Measurements from ENCODE around the gene SBF2.

SBF2 gene

DNA sequence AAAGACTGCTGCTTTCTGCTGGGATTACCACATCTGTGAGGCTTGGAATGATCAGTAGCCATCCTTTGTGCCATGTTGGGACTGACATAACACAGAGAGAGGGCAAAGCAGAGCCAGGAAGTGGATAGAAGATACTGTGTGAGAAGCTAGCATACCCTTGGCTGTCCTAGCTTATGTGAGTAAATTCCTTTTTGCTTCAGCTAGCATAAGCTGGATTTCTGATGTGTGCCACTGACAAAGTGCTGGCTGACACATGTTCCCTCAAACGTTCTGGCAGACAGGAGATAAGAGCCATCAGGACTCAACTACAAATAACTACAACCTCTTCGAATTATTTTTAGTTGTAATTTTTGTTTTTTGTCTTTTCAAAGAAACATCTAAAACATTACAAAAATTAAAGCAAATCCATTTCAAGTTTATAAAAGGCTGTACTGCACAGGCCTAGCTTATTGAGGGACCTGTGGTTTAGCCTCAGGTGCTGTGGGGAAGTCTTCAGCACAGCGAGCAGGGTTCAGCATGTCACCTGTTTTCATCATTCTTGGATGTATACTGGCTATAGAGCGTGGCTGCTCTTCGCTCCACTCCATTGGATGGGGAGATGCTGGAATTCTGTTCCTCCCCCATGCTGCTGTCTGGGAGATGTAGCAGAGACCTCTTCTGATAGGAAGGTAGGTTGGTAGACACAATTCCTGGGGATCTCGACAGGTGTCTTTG is 509.3 kb downstream of the SBF2 start:
- 90 to 96% methylated on average over 5 to 6 of the region's 6 CpGs for WGBS, 2 experiments
- no peaks in the 10 kb centered on the region for H3K9me3 ChIP-seq (ENCODE audit: control insufficient read depth, low read length)

DNA sequence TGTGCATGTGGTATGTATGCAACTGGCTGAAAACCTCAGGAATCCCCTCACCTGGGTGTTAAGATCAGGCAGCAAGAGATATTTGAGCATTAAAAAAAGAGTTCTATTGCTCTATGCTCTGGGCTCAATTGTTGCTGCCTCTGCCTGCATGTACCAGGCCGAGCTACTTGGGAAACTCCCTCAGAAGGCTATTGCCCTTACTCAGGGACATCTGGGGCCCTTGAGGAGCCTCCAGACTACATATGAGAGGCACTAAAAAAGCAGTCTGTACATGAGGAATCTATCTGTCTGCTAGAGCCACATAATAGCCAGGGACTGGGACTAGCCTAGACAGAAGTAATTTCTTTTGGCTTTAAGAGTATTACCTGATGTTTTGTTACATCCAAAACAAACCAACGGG is 510.0 kb downstream of the SBF2 start:
- Histone ChIP-seq H3K9me3 (ENCODE audit: control insufficient read depth, low read length) (no peaks in the 10 kb centered on the region), H3K27me3 (ENCODE audit: control insufficient read depth, insufficient read depth, low read length, poor library complexity, severe bottlenecking) (no peaks in the 10 kb centered on the region), H3K27ac (ENCODE audit: insufficient read depth, low read depth, low read length, poor library complexity, severe bottlenecking) (no peak overlapping the region), H3K4me3 (ENCODE audit: insufficient read depth, low read depth, low read length) (no peak overlapping the region), H3K36me3 (ENCODE audit: control insufficient read depth, insufficient read depth, low read length) (peaks cover 3% of the 10 kb centered on the region), H3K4me1 (ENCODE audit: control insufficient read depth, insufficient read depth, low read length) (no peaks in the 10 kb centered on the region)
- 77 to 98% methylated on average over 1 to 2 of the region's 2 CpGs for WGBS, 2 experiments

More for the DNA sequence above, 509.3 kb downstream of the SBF2 start:
- peaks cover 3% of the 10 kb centered on the region for H3K36me3 ChIP-seq (ENCODE audit: control insufficient read depth, insufficient read depth, low read length)
- H3K27me3 ChIP-seq (ENCODE audit: control insufficient read depth, insufficient read depth, low read length, poor library complexity, severe bottlenecking): no peaks in the 10 kb centered on the region
- no peaks in the 10 kb centered on the region for H3K4me1 ChIP-seq (ENCODE audit: control insufficient read depth, insufficient read depth, low read length)
- H3K4me3 ChIP-seq (ENCODE audit: insufficient read depth, low read depth, low read length): no peak overlapping the region
- H3K27ac ChIP-seq (ENCODE audit: insufficient read depth, low read depth, low read length, poor library complexity, severe bottlenecking): no peak overlapping the region

- no peak overlapping the region for H3K4me3 ChIP-seq (ENCODE audit: insufficient read depth, low read depth, low read length)
- H3K27ac ChIP-seq (ENCODE audit: insufficient read depth, low read depth, low read length, poor library complexity, severe bottlenecking): no peak overlapping the region
- 95 to 96% methylated on average over 4 of the region's 4 CpGs for WGBS, 2 experiments
- H3K27me3 ChIP-seq (ENCODE audit: control insufficient read depth, insufficient read depth, low read length, poor library complexity, severe bottlenecking): no peaks in the 10 kb centered on the region
- no peaks in the 10 kb centered on the region for H3K9me3 ChIP-seq (ENCODE audit: control insufficient read depth, low read length)
- H3K36me3 ChIP-seq (ENCODE audit: control insufficient read depth, insufficient read depth, low read length): no peaks in the 10 kb centered on the region
- no peaks in the 10 kb centered on the region for H3K4me1 ChIP-seq (ENCODE audit: control insufficient read depth, insufficient read depth, low read length)
Observed at GRCh38 chr11:9780929-9781328, 513.1 kb downstream of the SBF2 start.

DNA sequence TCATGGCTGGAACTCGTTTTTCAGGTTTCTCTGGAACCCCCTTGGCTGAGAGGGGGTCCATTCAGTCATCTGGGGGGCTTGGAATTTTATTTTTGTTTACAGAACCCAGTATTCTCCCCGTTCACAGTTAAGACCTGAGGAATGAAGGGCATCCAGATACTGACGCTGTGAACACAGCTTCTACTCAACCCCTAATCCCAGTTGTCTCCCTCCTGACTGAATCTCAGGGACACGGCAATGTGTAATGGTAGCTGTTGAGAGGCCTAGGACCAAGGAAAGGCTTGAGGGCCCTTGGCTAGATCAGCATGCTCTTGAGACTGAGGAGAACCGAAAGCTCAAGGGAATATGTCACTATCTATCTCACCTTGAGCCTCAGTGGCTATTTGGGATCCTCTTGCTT is 516.5 kb downstream of the SBF2 start:
- no peaks in the 10 kb centered on the region for H3K36me3 ChIP-seq (ENCODE audit: control insufficient read depth, insufficient read depth, low read length)
- 87 to 96% methylated on average over 5 of the region's 5 CpGs for WGBS, 2 experiments
- no peaks in the 10 kb centered on the region for H3K4me1 ChIP-seq (ENCODE audit: control insufficient read depth, insufficient read depth, low read length)
- no peak overlapping the region for H3K27ac ChIP-seq (ENCODE audit: insufficient read depth, low read depth, low read length, poor library complexity, severe bottlenecking)
- H3K27me3 ChIP-seq (ENCODE audit: control insufficient read depth, insufficient read depth, low read length, poor library complexity, severe bottlenecking): no peaks in the 10 kb centered on the region
- no peak overlapping the region for H3K4me3 ChIP-seq (ENCODE audit: insufficient read depth, low read depth, low read length)
- H3K9me3 ChIP-seq (ENCODE audit: control insufficient read depth, low read length): no peaks in the 10 kb centered on the region

DNA sequence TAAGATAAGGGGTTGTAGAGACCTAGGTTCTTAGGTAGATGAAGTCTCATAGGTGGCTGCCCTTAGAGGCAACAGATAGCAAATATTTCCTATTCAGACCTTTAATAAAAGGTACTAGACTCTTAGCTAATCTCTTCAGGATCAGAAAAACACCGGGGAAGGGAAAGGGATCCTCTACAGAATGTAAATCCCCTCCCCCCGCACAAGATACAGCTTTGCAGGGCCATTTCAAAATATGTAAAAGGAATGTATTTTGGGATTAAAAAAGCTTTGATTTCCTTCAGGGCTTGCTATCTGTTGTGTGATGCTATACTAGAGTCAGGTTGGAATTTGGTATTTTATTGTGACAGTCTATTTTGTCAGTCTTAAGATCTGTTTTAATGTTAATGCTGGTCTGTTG is 517.0 kb downstream of the SBF2 start:
- H3K36me3 ChIP-seq (ENCODE audit: control insufficient read depth, insufficient read depth, low read length): no peaks in the 10 kb centered on the region
- no peak overlapping the region for H3K27ac ChIP-seq (ENCODE audit: insufficient read depth, low read depth, low read length, poor library complexity, severe bottlenecking)
- H3K4me3 ChIP-seq (ENCODE audit: insufficient read depth, low read depth, low read length): no peak overlapping the region
- H3K4me1 ChIP-seq (ENCODE audit: control insufficient read depth, insufficient read depth, low read length): no peaks in the 10 kb centered on the region
- H3K9me3 ChIP-seq (ENCODE audit: control insufficient read depth, low read length): no peaks in the 10 kb centered on the region
- 79 to 95% methylated on average over 2 of the region's 2 CpGs for WGBS, 2 experiments
- H3K27me3 ChIP-seq (ENCODE audit: control insufficient read depth, insufficient read depth, low read length, poor library complexity, severe bottlenecking): no peaks in the 10 kb centered on the region

GRCh38 chr11:9776203-9776602 is 517.8 kb downstream of the SBF2 start:
- H3K27ac ChIP-seq (ENCODE audit: insufficient read depth, low read depth, low read length, poor library complexity, severe bottlenecking): no peak overlapping the region
- H3K36me3 ChIP-seq (ENCODE audit: control insufficient read depth, insufficient read depth, low read length): no peaks in the 10 kb centered on the region
- H3K9me3 ChIP-seq (ENCODE audit: control insufficient read depth, low read length): no peaks in the 10 kb centered on the region
- 92 to 100% methylated on average over 1 of the region's 1 CpG for WGBS, 2 experiments
- no peaks in the 10 kb centered on the region for H3K27me3 ChIP-seq (ENCODE audit: control insufficient read depth, insufficient read depth, low read length, poor library complexity, severe bottlenecking)
- H3K4me1 ChIP-seq (ENCODE audit: control insufficient read depth, insufficient read depth, low read length): no peaks in the 10 kb centered on the region
- H3K4me3 ChIP-seq (ENCODE audit: insufficient read depth, low read depth, low read length): no peak overlapping the region

DNA sequence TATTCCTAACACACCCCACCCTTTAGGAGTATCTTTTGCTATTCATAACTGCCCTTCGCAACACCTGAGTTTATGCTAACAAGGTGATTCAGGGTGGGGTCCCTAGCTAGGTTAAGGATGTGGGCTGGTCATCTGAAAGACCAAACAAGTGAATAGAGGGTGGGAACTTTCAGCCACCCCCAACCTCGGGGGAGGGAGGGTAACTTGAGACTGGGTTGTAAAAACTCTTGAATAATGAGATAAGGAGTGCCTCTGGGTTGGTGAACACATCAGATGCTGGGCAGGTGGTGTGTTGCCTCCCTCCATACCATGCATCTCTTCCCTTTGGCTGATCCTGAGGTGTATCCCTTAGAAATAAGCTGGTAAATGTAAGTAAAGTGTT is 518.6 kb downstream of the SBF2 start:
- Histone ChIP-seq H3K4me3 (ENCODE audit: insufficient read depth, low read depth, low read length) (no peak overlapping the region), H3K27me3 (ENCODE audit: control insufficient read depth, insufficient read depth, low read length, poor library complexity, severe bottlenecking) (no peaks in the 10 kb centered on the region), H3K27ac (ENCODE audit: insufficient read depth, low read depth, low read length, poor library complexity, severe bottlenecking) (no peak overlapping the region), H3K9me3 (ENCODE audit: control insufficient read depth, low read length) (no peaks in the 10 kb centered on the region), H3K4me1 (ENCODE audit: control insufficient read depth, insufficient read depth, low read length) (no peaks in the 10 kb centered on the region), H3K36me3 (ENCODE audit: control insufficient read depth, insufficient read depth, low read length) (no peaks in the 10 kb centered on the region)
- 58 to 71% methylated on average over 2 of the region's 2 CpGs for WGBS, 2 experiments

DNA sequence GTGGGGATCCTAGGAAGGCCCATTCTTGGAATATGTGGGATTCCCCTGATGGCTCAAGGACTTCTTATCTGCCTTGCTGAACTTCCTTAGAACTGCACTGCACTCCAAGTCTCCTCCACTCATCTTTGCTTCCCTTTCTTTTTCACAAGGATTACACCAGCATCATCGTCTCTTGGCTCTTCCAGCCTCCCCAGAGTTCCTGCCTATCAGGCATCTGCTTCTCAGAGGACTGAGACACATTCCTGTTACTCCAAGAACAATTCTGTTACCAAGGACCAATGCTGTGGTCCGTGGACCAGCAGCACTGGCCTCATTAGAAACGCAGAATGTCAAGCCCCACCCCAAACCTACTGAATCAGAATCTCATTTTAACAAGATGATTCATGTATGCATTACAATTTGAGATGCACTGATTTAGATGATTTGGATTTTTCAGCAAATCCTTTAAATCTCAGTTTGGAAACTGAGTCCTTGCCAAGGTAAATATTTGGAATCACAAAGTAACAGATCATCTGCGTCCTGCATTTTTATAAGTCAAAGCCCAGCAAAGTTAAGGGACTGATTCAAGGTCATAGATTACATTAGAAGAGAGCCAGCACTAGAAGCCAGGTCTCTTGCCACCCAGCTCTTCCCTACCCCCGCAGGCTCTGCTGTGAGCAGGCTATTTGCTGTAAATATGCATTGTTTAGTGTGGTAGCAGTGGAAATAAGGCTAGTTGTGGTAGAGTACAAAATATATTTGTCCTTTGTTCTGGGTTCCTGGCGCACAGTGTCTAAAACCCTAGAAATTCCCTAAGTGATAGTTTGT is 519.2 kb downstream of the SBF2 start:
- Histone ChIP-seq H3K9me3 (ENCODE audit: control insufficient read depth, low read length) (no peaks in the 10 kb centered on the region), H3K36me3 (ENCODE audit: control insufficient read depth, insufficient read depth, low read length) (no peaks in the 10 kb centered on the region), H3K4me1 (ENCODE audit: control insufficient read depth, insufficient read depth, low read length) (no peaks in the 10 kb centered on the region), H3K4me3 (ENCODE audit: insufficient read depth, low read depth, low read length) (no peak overlapping the region), H3K27me3 (ENCODE audit: control insufficient read depth, insufficient read depth, low read length, poor library complexity, severe bottlenecking) (no peaks in the 10 kb centered on the region), H3K27ac (ENCODE audit: insufficient read depth, low read depth, low read length, poor library complexity, severe bottlenecking) (no peak overlapping the region)
- 64 to 74% methylated on average over 6 of the region's 6 CpGs for WGBS, 2 experiments

- Histone ChIP-seq H3K36me3 (ENCODE audit: control insufficient read depth, insufficient read depth, low read length) (no peaks in the 10 kb centered on the region), H3K27me3 (ENCODE audit: control insufficient read depth, insufficient read depth, low read length, poor library complexity, severe bottlenecking) (no peaks in the 10 kb centered on the region), H3K9me3 (ENCODE audit: control insufficient read depth, low read length) (no peaks in the 10 kb centered on the region), H3K4me3 (ENCODE audit: insufficient read depth, low read depth, low read length) (no peak overlapping the region), H3K27ac (ENCODE audit: insufficient read depth, low read depth, low read length, poor library complexity, severe bottlenecking) (no peak overlapping the region), H3K4me1 (ENCODE audit: control insufficient read depth, insufficient read depth, low read length) (no peaks in the 10 kb centered on the region)
Observed at GRCh38 chr11:9774109-9774508, 519.9 kb downstream of the SBF2 start.

DNA sequence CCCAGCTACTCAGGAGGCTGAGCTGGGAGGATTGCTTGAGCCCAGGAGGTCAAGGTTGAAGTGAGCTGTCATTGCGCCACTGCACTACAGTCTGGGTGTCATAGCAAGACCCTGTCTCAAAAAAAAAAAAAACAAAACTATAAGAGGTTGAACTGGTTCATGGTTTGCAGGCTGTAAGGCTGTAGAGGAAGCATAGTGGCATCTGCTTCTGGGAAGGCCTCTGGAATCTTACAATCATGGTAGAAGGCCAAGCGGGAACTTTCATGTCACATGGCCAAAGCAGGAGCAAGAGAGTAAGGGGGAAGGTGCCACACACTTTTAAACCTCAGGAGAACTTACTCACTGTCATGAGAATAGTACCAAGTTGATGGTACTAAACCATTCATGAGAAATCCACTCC is 520.5 kb downstream of the SBF2 start:
- no peaks in the 10 kb centered on the region for H3K27me3 ChIP-seq (ENCODE audit: control insufficient read depth, insufficient read depth, low read length, poor library complexity, severe bottlenecking)
- no peaks in the 10 kb centered on the region for H3K9me3 ChIP-seq (ENCODE audit: control insufficient read depth, low read length)
- H3K36me3 ChIP-seq (ENCODE audit: control insufficient read depth, insufficient read depth, low read length): no peaks in the 10 kb centered on the region
- WGBS, 2 experiments: 90 to 97% methylated on average over 2 of the region's 2 CpGs
- no peak overlapping the region for H3K4me3 ChIP-seq (ENCODE audit: insufficient read depth, low read depth, low read length)
- no peaks in the 10 kb centered on the region for H3K4me1 ChIP-seq (ENCODE audit: control insufficient read depth, insufficient read depth, low read length)
- H3K27ac ChIP-seq (ENCODE audit: insufficient read depth, low read depth, low read length, poor library complexity, severe bottlenecking): no peak overlapping the region

Measured in ectodermal cell (in vitro differentiated cells).